ENCODE data around the gene BHLHE40. TPM values are rescaled to one million over a fixed set of nuclear protein-coding genes. Genes with fewer than 3 reads are reported as not detected.

The BHLHE40 gene
- total RNA-seq, 1 donor from 2014 or later = 11.0 TPM

DNA sequence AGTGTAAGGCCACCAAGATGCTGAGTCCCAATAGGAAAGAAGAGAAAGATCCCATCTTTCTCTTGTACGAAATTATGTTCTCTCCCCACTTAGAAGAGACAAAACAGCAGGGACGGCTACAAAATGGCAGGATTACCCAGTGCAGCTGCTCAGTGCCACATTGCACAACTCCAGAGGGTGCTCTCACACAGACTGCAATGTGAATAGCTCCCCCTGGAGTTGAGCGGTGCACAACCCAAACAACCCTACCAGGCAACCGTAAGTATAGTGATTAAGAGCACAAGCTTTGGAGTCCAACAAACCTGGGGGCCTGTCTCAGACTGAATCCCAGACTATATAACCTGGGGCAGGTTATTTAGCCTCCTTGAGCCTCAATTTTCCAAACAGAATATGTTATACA, 3.1 kb upstream of the BHLHE40 start:
- H3K4me3 ChIP-seq (ENCODE audit: low read length in 3 of 3) = no peak overlapping the region
- H3K36me3 ChIP-seq (ENCODE audit: control insufficient read depth in 3 of 3, insufficient read depth in 3 of 3, low read length in 3 of 3) = peaks cover under 1 to 13% (median 6%) of the 10 kb centered on the region in 3 donors
- H3K27me3 ChIP-seq (ENCODE audit: control insufficient read depth in 3 of 3, insufficient read depth in 3 of 3, low read length in 3 of 3) = no peaks in the 10 kb centered on the region
- H3K4me1 ChIP-seq (ENCODE audit: control insufficient read depth in 3 of 3, insufficient read depth in 3 of 3, low read length in 3 of 3) = peaks cover 18 to 31% (median 20%) of the 10 kb centered on the region in 3 donors
- H3K27ac ChIP-seq (ENCODE audit: low read depth, low read length) = peak overlapping the region; percentile 100
- no peaks in the 10 kb centered on the region for H3K9me3 ChIP-seq (ENCODE audit: control insufficient read depth in 3 of 3, low read length in 3 of 3)
- peak overlapping the region in 1 of 3 donors; percentile 17 for H3K9ac ChIP-seq (ENCODE audit: low read depth in 1 of 3, low read length in 3 of 3)

DNA sequence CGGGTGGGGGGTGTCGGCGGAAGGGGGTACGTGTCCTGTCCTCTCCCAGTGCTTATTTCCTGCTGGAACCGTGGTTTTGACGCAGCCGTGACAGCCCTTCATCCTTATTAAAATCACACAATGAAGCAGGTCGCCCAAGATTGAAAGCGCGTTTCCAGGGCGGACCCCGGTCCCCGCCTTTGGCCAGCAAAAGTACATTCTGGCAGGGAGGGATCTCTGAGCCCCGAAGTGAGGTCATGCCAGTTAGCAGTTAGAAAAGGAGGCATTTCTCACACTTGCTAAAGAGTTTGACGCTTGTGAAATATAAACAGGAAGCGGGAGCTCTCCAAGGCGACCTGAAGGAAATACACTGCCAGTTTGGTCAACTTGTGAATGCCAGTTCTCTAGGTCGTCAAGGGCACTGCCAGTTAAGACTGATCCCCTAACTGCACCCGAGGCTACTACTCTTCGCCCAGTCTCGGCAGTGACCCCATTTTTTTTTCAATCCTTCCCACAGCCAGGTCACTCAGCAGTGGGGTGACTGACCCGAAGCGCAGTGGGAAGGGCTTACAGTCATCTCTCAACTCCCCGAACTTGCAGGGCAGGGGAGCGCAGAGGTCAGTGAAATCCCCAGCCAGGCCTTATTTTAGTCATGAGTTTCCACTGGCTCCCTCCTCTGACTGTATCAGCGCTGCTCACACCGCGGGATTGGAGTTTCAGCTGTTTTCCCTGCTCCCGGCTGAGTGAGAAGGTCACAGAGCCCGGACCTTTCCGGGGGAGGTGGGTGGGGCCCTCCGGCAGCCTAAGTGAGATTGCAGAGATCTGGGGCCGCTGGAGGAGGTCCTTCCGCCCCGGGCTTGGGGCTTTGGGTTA, 2.0 kb upstream of the BHLHE40 start:
- H3K9me3 ChIP-seq (ENCODE audit: control insufficient read depth in 3 of 3, low read length in 3 of 3) = no peaks in the 10 kb centered on the region
- no peaks in the 10 kb centered on the region for H3K27me3 ChIP-seq (ENCODE audit: control insufficient read depth in 3 of 3, insufficient read depth in 3 of 3, low read length in 3 of 3)
- H3K9ac ChIP-seq (ENCODE audit: low read depth in 1 of 3, low read length in 3 of 3) = peak overlapping the region; percentile 99 to 100 (median 100)
- H3K36me3 ChIP-seq (ENCODE audit: control insufficient read depth in 3 of 3, insufficient read depth in 3 of 3, low read length in 3 of 3) = peaks cover 12 to 24% (median 15%) of the 10 kb centered on the region in 3 donors
- peak overlapping the region; percentile 78 to 81 (median 80) for H3K4me3 ChIP-seq (ENCODE audit: low read length in 3 of 3)
- H3K27ac ChIP-seq (ENCODE audit: low read depth, low read length) = peak overlapping the region; percentile 100
- H3K4me1 ChIP-seq (ENCODE audit: control insufficient read depth in 3 of 3, insufficient read depth in 3 of 3, low read length in 3 of 3) = peaks cover 18 to 35% (median 27%) of the 10 kb centered on the region in 3 donors

- peak overlapping the region; percentile 78 to 81 (median 80) for H3K4me3 ChIP-seq (ENCODE audit: low read length in 3 of 3)
- H3K9ac ChIP-seq (ENCODE audit: low read depth in 1 of 3, low read length in 3 of 3) = peak overlapping the region; percentile 99 to 100 (median 100)
- peak overlapping the region; percentile 100 for H3K27ac ChIP-seq (ENCODE audit: low read depth, low read length)
- H3K9me3 ChIP-seq (ENCODE audit: control insufficient read depth in 3 of 3, low read length in 3 of 3) = no peaks in the 10 kb centered on the region
- peaks cover 14 to 27% (median 20%) of the 10 kb centered on the region in 3 donors for H3K36me3 ChIP-seq (ENCODE audit: control insufficient read depth in 3 of 3, insufficient read depth in 3 of 3, low read length in 3 of 3)
- H3K4me1 ChIP-seq (ENCODE audit: control insufficient read depth in 3 of 3, insufficient read depth in 3 of 3, low read length in 3 of 3) = peaks cover 21 to 40% (median 33%) of the 10 kb centered on the region in 3 donors
- H3K27me3 ChIP-seq (ENCODE audit: control insufficient read depth in 3 of 3, insufficient read depth in 3 of 3, low read length in 3 of 3) = no peaks in the 10 kb centered on the region
Measured at GRCh38 chr3:4977853-4978203, 1.4 kb upstream of the BHLHE40 start.

- peak overlapping the region; percentile 99 to 100 (median 100) for H3K9ac ChIP-seq (ENCODE audit: low read depth in 1 of 3, low read length in 3 of 3)
- peaks cover 26 to 46% (median 38%) of the 10 kb centered on the region in 3 donors for H3K4me1 ChIP-seq (ENCODE audit: control insufficient read depth in 3 of 3, insufficient read depth in 3 of 3, low read length in 3 of 3)
- peak overlapping the region; percentile 78 to 81 (median 80) for H3K4me3 ChIP-seq (ENCODE audit: low read length in 3 of 3)
- H3K27me3 ChIP-seq (ENCODE audit: control insufficient read depth in 3 of 3, insufficient read depth in 3 of 3, low read length in 3 of 3) = no peaks in the 10 kb centered on the region
- peaks cover 18 to 32% (median 26%) of the 10 kb centered on the region in 3 donors for H3K36me3 ChIP-seq (ENCODE audit: control insufficient read depth in 3 of 3, insufficient read depth in 3 of 3, low read length in 3 of 3)
- no peaks in the 10 kb centered on the region for H3K9me3 ChIP-seq (ENCODE audit: control insufficient read depth in 3 of 3, low read length in 3 of 3)
- H3K27ac ChIP-seq (ENCODE audit: low read depth, low read length) = peak overlapping the region; percentile 100
Measured at GRCh38 chr3:4978204-4978965, 852 bp upstream of the BHLHE40 start.

- no peaks in the 10 kb centered on the region for H3K27me3 ChIP-seq (ENCODE audit: control insufficient read depth in 3 of 3, insufficient read depth in 3 of 3, low read length in 3 of 3)
- peak overlapping the region; percentile 100 for H3K27ac ChIP-seq (ENCODE audit: low read depth, low read length)
- no peaks in the 10 kb centered on the region for H3K9me3 ChIP-seq (ENCODE audit: control insufficient read depth in 3 of 3, low read length in 3 of 3)
- H3K4me3 ChIP-seq (ENCODE audit: low read length in 3 of 3) = peak overlapping the region; percentile 41 to 90 (median 78)
- H3K36me3 ChIP-seq (ENCODE audit: control insufficient read depth in 3 of 3, insufficient read depth in 3 of 3, low read length in 3 of 3) = peaks cover 24 to 38% (median 31%) of the 10 kb centered on the region in 3 donors
- H3K4me1 ChIP-seq (ENCODE audit: control insufficient read depth in 3 of 3, insufficient read depth in 3 of 3, low read length in 3 of 3) = peaks cover 32 to 52% (median 45%) of the 10 kb centered on the region in 3 donors
- peak overlapping the region; percentile 81 to 100 (median 100) for H3K9ac ChIP-seq (ENCODE audit: low read depth in 1 of 3, low read length in 3 of 3)
Measured at GRCh38 chr3:4978966-4979427, 240 bp upstream of the BHLHE40 start.

DNA sequence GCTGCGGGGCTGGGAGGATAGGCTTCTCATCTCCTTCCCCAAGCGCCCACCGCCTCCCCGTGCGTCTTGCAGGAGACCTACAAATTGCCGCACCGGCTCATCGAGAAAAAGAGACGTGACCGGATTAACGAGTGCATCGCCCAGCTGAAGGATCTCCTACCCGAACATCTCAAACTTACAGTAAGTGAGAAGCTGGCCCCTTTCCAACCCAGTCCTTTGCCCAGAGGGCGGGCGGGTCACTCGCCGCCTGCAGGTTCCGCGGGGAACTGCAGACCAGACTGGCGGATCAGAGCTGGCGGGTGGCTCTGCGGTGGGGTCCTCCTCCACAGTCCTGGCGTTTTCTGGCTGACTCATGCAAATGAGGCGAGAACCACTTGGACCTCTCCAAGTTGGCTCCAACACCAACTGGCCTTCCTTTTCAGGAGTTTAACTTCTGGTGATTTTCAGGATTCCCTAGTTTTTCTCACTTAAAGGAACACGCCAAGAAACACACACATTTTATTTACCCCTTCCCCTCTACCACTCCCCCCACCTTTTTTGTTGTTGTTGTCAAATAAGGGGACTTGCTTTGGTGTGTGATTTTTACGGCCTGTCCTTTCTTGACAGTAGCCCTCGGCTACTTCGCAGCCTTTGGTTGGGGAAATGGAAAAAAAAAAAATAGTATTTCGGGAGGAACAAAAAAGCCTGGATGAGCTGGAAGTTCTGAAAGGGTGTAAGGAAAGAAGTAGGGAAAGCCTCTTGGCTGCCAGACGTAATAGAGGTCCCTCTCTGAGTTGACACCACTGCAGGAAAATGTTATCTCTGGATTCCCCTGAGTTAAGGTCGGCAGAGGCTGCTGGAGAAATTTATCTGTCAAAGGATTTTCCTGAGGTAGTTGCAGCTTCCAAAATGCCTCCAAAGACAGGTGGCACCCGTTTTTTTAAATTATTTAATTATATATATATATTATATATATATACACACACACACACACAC, 1.3 kb downstream of the BHLHE40 start:
- Histone ChIP-seq H3K4me1 (ENCODE audit: control insufficient read depth in 3 of 3, insufficient read depth in 3 of 3, low read length in 3 of 3) (peaks cover 44 to 63% (median 57%) of the 10 kb centered on the region in 3 donors), H3K27ac (ENCODE audit: low read depth, low read length) (peak overlapping the region; percentile 100), H3K9ac (ENCODE audit: low read depth in 1 of 3, low read length in 3 of 3) (peak overlapping the region; percentile 95 to 100 (median 100)), H3K9me3 (ENCODE audit: control insufficient read depth in 3 of 3, low read length in 3 of 3) (no peaks in the 10 kb centered on the region), H3K27me3 (ENCODE audit: control insufficient read depth in 3 of 3, insufficient read depth in 3 of 3, low read length in 3 of 3) (no peaks in the 10 kb centered on the region), H3K4me3 (ENCODE audit: low read length in 3 of 3) (peak overlapping the region; percentile 90 to 100 (median 99)), H3K36me3 (ENCODE audit: control insufficient read depth in 3 of 3, insufficient read depth in 3 of 3, low read length in 3 of 3) (peaks cover 28 to 44% (median 34%) of the 10 kb centered on the region in 3 donors)

DNA sequence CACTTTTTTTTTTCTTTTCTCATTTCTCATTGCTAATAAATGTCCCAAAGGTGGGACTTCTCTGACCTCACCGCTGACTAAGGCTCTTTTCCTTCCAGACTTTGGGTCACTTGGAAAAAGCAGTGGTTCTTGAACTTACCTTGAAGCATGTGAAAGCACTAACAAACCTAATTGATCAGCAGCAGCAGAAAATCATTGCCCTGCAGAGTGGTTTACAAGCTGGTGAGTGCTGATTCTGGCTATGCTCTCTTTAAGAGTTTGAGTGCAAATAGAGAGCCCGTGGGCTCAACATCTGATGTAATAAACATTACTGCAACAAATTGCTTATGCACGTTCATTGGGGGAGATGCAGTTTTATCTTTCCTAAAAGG, 2.0 kb downstream of the BHLHE40 start:
- Histone ChIP-seq H3K27ac (ENCODE audit: low read depth, low read length) (peak overlapping the region; percentile 98), H3K36me3 (ENCODE audit: control insufficient read depth in 3 of 3, insufficient read depth in 3 of 3, low read length in 3 of 3) (peaks cover 28 to 44% (median 34%) of the 10 kb centered on the region in 3 donors), H3K9ac (ENCODE audit: low read depth in 1 of 3, low read length in 3 of 3) (peak overlapping the region; percentile 95 to 100 (median 98)), H3K9me3 (ENCODE audit: control insufficient read depth in 3 of 3, low read length in 3 of 3) (no peaks in the 10 kb centered on the region), H3K27me3 (ENCODE audit: control insufficient read depth in 3 of 3, insufficient read depth in 3 of 3, low read length in 3 of 3) (no peaks in the 10 kb centered on the region), H3K4me3 (ENCODE audit: low read length in 3 of 3) (peak overlapping the region; percentile 90 to 100 (median 99)), H3K4me1 (ENCODE audit: control insufficient read depth in 3 of 3, insufficient read depth in 3 of 3, low read length in 3 of 3) (peaks cover 48 to 65% (median 62%) of the 10 kb centered on the region in 3 donors)

- Histone ChIP-seq H3K36me3 (ENCODE audit: control insufficient read depth in 3 of 3, insufficient read depth in 3 of 3, low read length in 3 of 3) (peaks cover 28 to 44% (median 34%) of the 10 kb centered on the region in 3 donors), H3K9ac (ENCODE audit: low read depth in 1 of 3, low read length in 3 of 3) (peak overlapping the region; percentile 95 to 100 (median 98)), H3K4me3 (ENCODE audit: low read length in 3 of 3) (peak overlapping the region; percentile 90 to 100 (median 99)), H3K9me3 (ENCODE audit: control insufficient read depth in 3 of 3, low read length in 3 of 3) (no peaks in the 10 kb centered on the region), H3K27me3 (ENCODE audit: control insufficient read depth in 3 of 3, insufficient read depth in 3 of 3, low read length in 3 of 3) (no peaks in the 10 kb centered on the region), H3K4me1 (ENCODE audit: control insufficient read depth in 3 of 3, insufficient read depth in 3 of 3, low read length in 3 of 3) (peaks cover 45 to 62% (median 59%) of the 10 kb centered on the region in 3 donors), H3K27ac (ENCODE audit: low read depth, low read length) (peak overlapping the region; percentile 98)
Measured at GRCh38 chr3:4981665-4982494, 2.6 kb downstream of the BHLHE40 start.
